ENCODE results near the gene CIDEB. TPM values are rescaled to one million over a fixed set of nuclear protein-coding genes. Genes with fewer than 3 reads are reported as not detected.

The CIDEB gene
- total RNA-seq, 4 donors from 2014 or later, result 23.4 to 32.7 (median 31.7) TPM

GRCh38 chr14:24279301-24280186 lies 28.2 kb downstream of the CIDEB start:
- Histone ChIP-seq H3K27ac (no peak overlapping the region), H3K4me1 (peaks cover 51% of the 10 kb centered on the region), H3K36me3 (no peaks in the 10 kb centered on the region), H3K9me3 (no peaks in the 10 kb centered on the region), H3K4me3 (no peak overlapping the region), H3K27me3 (no peaks in the 10 kb centered on the region)
- DNase-seq (ENCODE audit: low spot score in 2 of 2), result no peak
- TF ChIP-seq EP300 (IDR thresholded peaks at IDR 0.05) (no peak), POLR2AphosphoS5 (IDR thresholded peaks at IDR 0.05) (no peak), CTCF (IDR thresholded peaks at IDR 0.05) (peak in 1 of 2 donors; percentile 30), POLR2A (IDR thresholded peaks at IDR 0.05) (no peak)
- WGBS, result 64% methylated on average over 11 of the region's 11 CpGs

- H3K27ac ChIP-seq, result no peak overlapping the region
- WGBS, result 92% methylated on average over 5 of the region's 5 CpGs
- peaks cover 57% of the 10 kb centered on the region for H3K4me1 ChIP-seq
Observed at GRCh38 chr14:24278424-24278823, 29.4 kb downstream of the CIDEB start.

GRCh38 chr14:24277606-24278321 lies 30.0 kb downstream of the CIDEB start:
- H3K27me3 ChIP-seq, result no peaks in the 10 kb centered on the region
- TF ChIP-seq POLR2AphosphoS5 (IDR thresholded peaks at IDR 0.05) (no peak), CTCF (IDR thresholded peaks at IDR 0.05) (no peak), POLR2A (IDR thresholded peaks at IDR 0.05) (no peak), EP300 (IDR thresholded peaks at IDR 0.05) (no peak)
- no peaks in the 10 kb centered on the region for H3K9me3 ChIP-seq
- H3K4me1 ChIP-seq, result peaks cover 63% of the 10 kb centered on the region
- H3K4me3 ChIP-seq, result no peak overlapping the region
- no peak for DNase-seq (ENCODE audit: low spot score in 2 of 2)
- no peaks in the 10 kb centered on the region for H3K36me3 ChIP-seq
- H3K27ac ChIP-seq, result peak overlapping the region; percentile 31
- WGBS, result 67% methylated on average over 11 of the region's 11 CpGs

More at GRCh38 chr14:24278424-24278823, 29.4 kb downstream of the CIDEB start:
- no peak for DNase-seq (ENCODE audit: low spot score in 2 of 2)
- no peaks in the 10 kb centered on the region for H3K27me3 ChIP-seq
- no peak overlapping the region for H3K4me3 ChIP-seq
- H3K9me3 ChIP-seq, result no peaks in the 10 kb centered on the region
- H3K36me3 ChIP-seq, result no peaks in the 10 kb centered on the region
- TF ChIP-seq CTCF (IDR thresholded peaks at IDR 0.05) (no peak), EP300 (IDR thresholded peaks at IDR 0.05) (no peak), POLR2AphosphoS5 (IDR thresholded peaks at IDR 0.05) (no peak), POLR2A (IDR thresholded peaks at IDR 0.05) (no peak)

GRCh38 chr14:24277071-24277470 lies 30.7 kb downstream of the CIDEB start:
- H3K4me1 ChIP-seq, result peaks cover 70% of the 10 kb centered on the region
- H3K9me3 ChIP-seq, result no peaks in the 10 kb centered on the region
- no peak overlapping the region for H3K27ac ChIP-seq
- DNase-seq (ENCODE audit: low spot score in 2 of 2), result no peak
- TF ChIP-seq EP300 (IDR thresholded peaks at IDR 0.05) (no peak), CTCF (IDR thresholded peaks at IDR 0.05) (no peak), POLR2AphosphoS5 (IDR thresholded peaks at IDR 0.05) (no peak), POLR2A (IDR thresholded peaks at IDR 0.05) (no peak)
- no peaks in the 10 kb centered on the region for H3K27me3 ChIP-seq
- no peaks in the 10 kb centered on the region for H3K36me3 ChIP-seq
- H3K4me3 ChIP-seq, result no peak overlapping the region
- 85% methylated on average over 6 of the region's 6 CpGs for WGBS

- WGBS, result 49% methylated on average over 3 of the region's 3 CpGs
- Histone ChIP-seq H3K27ac (peak overlapping the region; percentile 68), H3K27me3 (no peaks in the 10 kb centered on the region), H3K4me3 (no peak overlapping the region), H3K36me3 (peaks cover 6% of the 10 kb centered on the region), H3K9me3 (no peaks in the 10 kb centered on the region), H3K4me1 (peaks cover 60% of the 10 kb centered on the region)
- TF ChIP-seq EP300 (IDR thresholded peaks at IDR 0.05), result no peak
- no peak for TF ChIP-seq POLR2A (IDR thresholded peaks at IDR 0.05)
- no peak for TF ChIP-seq CTCF (IDR thresholded peaks at IDR 0.05)
- TF ChIP-seq POLR2AphosphoS5 (IDR thresholded peaks at IDR 0.05), result peak in 1 of 3 donors; percentile 56
- no peak for DNase-seq (ENCODE audit: low spot score in 2 of 2)
Observed at GRCh38 chr14:24274101-24274543, 33.7 kb downstream of the CIDEB start.
